Measurements from ENCODE around the gene UBAC1.
"Not testable (repeated sequence)": the region's sequence is repeated elsewhere in the genome, so short reads cannot be mapped to it uniquely, and the experiment has no call there.

GRCh38 chr9:135916227-135916626 is 44.9 kb downstream of the UBAC1 start:
- TF ChIP-seq POLR2A, CTCF (IDR thresholded peaks at IDR 0.05): not testable (repeated sequence)
